IMR-90 (cell line): ENCODE measurements around the gene APPBP2. TPM values are rescaled to one million over a fixed set of nuclear protein-coding genes. Genes with fewer than 3 reads are reported as not detected.

ENCODE experiments used
- ATAC-seq: fragments of 200-7000 bp; cut with Tn5 transposase; 2 replicates; pipeline ENCODE4 v1.9.1; 2020; ENCODE audit warnings: low read depth, mild to moderate bottlenecking, moderate library complexity
- BruUV-seq: library from RNA; stranded (reverse); fragments of 400-500 nt; replicated peaks from 2 replicates; lab custom pipeline; 2021; lab: Mats Ljungman, UMichigan
- CTCF ChIA-PET: fragments of 300-600 bp; formaldehyde crosslinking; extraction: SDS; loops from one replicate; lab custom pipeline; 2021; ENCODE audit warnings: antibody characterized with exemption; lab: Yijun Ruan, JAX
- POLR2A ChIA-PET: fragments of 300-600 bp; sonication (Branson Sonifier 250); formaldehyde crosslinking; loops from one replicate; lab custom pipeline; 2022; ENCODE audit warnings: antibody characterized with exemption; ENCODE audit not compliant: unreplicated experiment; lab: Charles Lee
- DNase-seq: peaks from one replicate; pipeline ENCODE4 v3.0.0; 2013
- H2AFZ ChIP-seq: replicated peaks from 2 replicates; pipeline ENCODE3; 2013; ENCODE audit warnings: low read length, mild to moderate bottlenecking; ENCODE audit not compliant: poor library complexity
- H2AK5ac ChIP-seq: 2 replicates; pipeline ENCODE4 v1.6.1; 2013; ENCODE audit warnings: low read depth, low read length, inconsistent platforms
- H2AK9ac ChIP-seq: replicated peaks from 2 replicates; pipeline ENCODE3; 2013; ENCODE audit warnings: mild to moderate bottlenecking, low read depth, low read length, moderate library complexity; ENCODE audit not compliant: poor library complexity
- H2BK120ac ChIP-seq: 2 replicates; pipeline ENCODE4 v1.6.1; 2013; ENCODE audit warnings: low read depth, low read length, inconsistent platforms
- H2BK15ac ChIP-seq: 3 replicates; pipeline ENCODE4 v1.6.1; 2013; ENCODE audit warnings: low read depth, low read length, inconsistent platforms
- H2BK20ac ChIP-seq: 2 replicates; pipeline ENCODE4 v1.6.1; 2013; ENCODE audit warnings: low read depth, mild to moderate bottlenecking, inconsistent platforms, low read length, moderate library complexity
- H2BK5ac ChIP-seq: 2 replicates; pipeline ENCODE4 v1.6.1; 2013; ENCODE audit warnings: mild to moderate bottlenecking, low read depth, low read length, inconsistent platforms; ENCODE audit not compliant: poor library complexity, severe bottlenecking
- H3K14ac ChIP-seq: replicated peaks from 2 replicates; pipeline ENCODE4 v1.6.1; 2013; ENCODE audit warnings: low read depth, low read length, inconsistent platforms
- H3K18ac ChIP-seq: 2 replicates; pipeline ENCODE4 v1.6.1; 2013; ENCODE audit warnings: low read depth, low read length, control low read depth
- H3K23ac ChIP-seq: 2 replicates; pipeline ENCODE4 v1.6.1; 2013; ENCODE audit warnings: low read depth, low read length, inconsistent platforms
- H3K27ac ChIP-seq: 2 replicates; pipeline ENCODE4 v1.5.1; 2013; ENCODE audit warnings: mild to moderate bottlenecking, control low read depth, low read length; ENCODE audit not compliant: insufficient read depth
- H3K27me3 ChIP-seq: 2 replicates; pipeline ENCODE4 v1.6.1; 2013; ENCODE audit warnings: low read length; ENCODE audit not compliant: control insufficient read depth, insufficient read depth
- H3K36me3 ChIP-seq: 2 replicates; pipeline ENCODE4 v1.6.1; 2013; ENCODE audit warnings: low read length, mixed read lengths; ENCODE audit not compliant: control insufficient read depth, insufficient read depth
- H3K4ac ChIP-seq: 2 replicates; pipeline ENCODE4 v1.6.1; 2013; ENCODE audit warnings: low read depth, low read length, inconsistent platforms
- H3K4me1 ChIP-seq: 2 replicates; pipeline ENCODE4 v1.6.1; 2013; ENCODE audit warnings: low read length, mixed read lengths; ENCODE audit not compliant: control insufficient read depth, insufficient read depth
- H3K4me2 ChIP-seq: 2 replicates; pipeline ENCODE4 v1.6.1; 2013; ENCODE audit warnings: low read depth, mild to moderate bottlenecking, control low read depth, low read length, moderate library complexity
- H3K4me3 ChIP-seq: 2 replicates; pipeline ENCODE4 v1.5.1; 2013; ENCODE audit warnings: low read depth, mild to moderate bottlenecking, control low read depth, low read length, moderate library complexity; ENCODE audit not compliant: insufficient read depth
- H3K56ac ChIP-seq: 2 replicates; pipeline ENCODE4 v1.6.1; 2013; ENCODE audit warnings: low read length, inconsistent platforms; ENCODE audit not compliant: insufficient read depth; ENCODE audit errors: extremely low read depth
- H3K79me1 ChIP-seq, 2 experiments: 2 replicates each; pipeline ENCODE4 v1.6.1; 2013; ENCODE audit warnings: low read length in 2 of 2, inconsistent platforms in 1 of 2, low read depth in 1 of 2
- H3K9ac ChIP-seq: 2 replicates; pipeline ENCODE4 v1.6.1; 2013; ENCODE audit warnings: low read depth, low read length, control low read depth
- H3K9me1 ChIP-seq: 2 replicates; pipeline ENCODE4 v1.6.1; 2013; ENCODE audit warnings: low read length, inconsistent platforms; ENCODE audit not compliant: insufficient read depth
- H3K9me3 ChIP-seq: 2 replicates; pipeline ENCODE4 v1.6.1; 2013; ENCODE audit warnings: low read length; ENCODE audit not compliant: control insufficient read depth, insufficient read depth
- H4K20me1 ChIP-seq: 2 replicates; pipeline ENCODE4 v1.6.1; 2013; ENCODE audit warnings: low read length, inconsistent platforms; ENCODE audit not compliant: insufficient read depth
- H4K5ac ChIP-seq: 2 replicates; pipeline ENCODE4 v1.6.1; 2013; ENCODE audit warnings: mild to moderate bottlenecking, low read depth, low read length, control low read depth
- H4K8ac ChIP-seq, 2 experiments: 2 replicates each; pipeline ENCODE4 v1.6.1; 2013; ENCODE audit warnings: low read depth in 2 of 2, low read length in 2 of 2, control low read depth in 1 of 2, inconsistent platforms in 1 of 2
- H4K91ac ChIP-seq: 2 replicates; pipeline ENCODE4 v1.6.1; 2013; ENCODE audit warnings: low read depth, low read length, inconsistent platforms; ENCODE audit not compliant: insufficient read depth
- MAFK ChIP-seq: IDR thresholded peaks from 2 replicates; pipeline ENCODE4 v1.6.1; 2012; ENCODE audit warnings: low read depth, low read length, improper control_type of control experiment
- USF2 ChIP-seq: fragments of 150-350 bp; IDR thresholded peaks from 2 replicates; pipeline ENCODE4 v1.6.1; 2017; ENCODE audit warnings: mild to moderate bottlenecking, antibody characterized with exemption, low read length, low read depth
- WGBS, 2 experiments: methylation state at CpG; one replicate each; pipeline versions ENCODE4 v1.1.5 to v1.1.7; 2013; ENCODE audit warnings: missing lambda C conversion rate in 2 of 2; ENCODE audit not compliant: insufficient read length in 1 of 2; ENCODE audit errors: extremely low coverage in 2 of 2; 5-methylcytosine and 5-hydroxymethylcytosine counted together
- dilution Hi-C: fragments of 300-500 bp; cut with HindIII; formaldehyde crosslinking; loops from one replicate; pipeline ENCODE4 v1.14.3; 2018; ENCODE audit warnings: low sequenced_read_pairs; ENCODE audit not compliant: unreplicated experiment
- in situ Hi-C: fragments of 300-500 bp; cut with MboI; formaldehyde crosslinking; loops from 3 replicates; pipeline ENCODE4 v1.14.3; 2019; ENCODE audit warnings: low sequenced_read_pairs, inconsistent platforms, mixed read lengths
- intact Hi-C: fragments of 100-400 bp; cut with micrococcal nuclease; formaldehyde crosslinking; loops from 2 replicates; pipeline ENCODE4 v1.10.0; 2022
- polyA plus RNA-seq, 3 experiments: library from polyadenylated mRNA; depleted of rRNA; stranded (reverse); fragments of >200 nt; gene quantifications; 2 replicates each; pipeline ENCODE4 v1.2.3, GENCODE V29; 2012; ENCODE audit warnings: low replicate concordance in 1 of 3
- total RNA-seq: library from RNA; depleted of rRNA; stranded (reverse); fragments of >200 nt; gene quantifications from 2 replicates; pipeline ENCODE4 v1.2.3, GENCODE V29; 2012

APPBP2 gene
- total and polyA plus RNA-seq, 2 of the 4 experiments (the other 2 are of a cell fraction): 12.3 to 93.9 TPM

DNA sequence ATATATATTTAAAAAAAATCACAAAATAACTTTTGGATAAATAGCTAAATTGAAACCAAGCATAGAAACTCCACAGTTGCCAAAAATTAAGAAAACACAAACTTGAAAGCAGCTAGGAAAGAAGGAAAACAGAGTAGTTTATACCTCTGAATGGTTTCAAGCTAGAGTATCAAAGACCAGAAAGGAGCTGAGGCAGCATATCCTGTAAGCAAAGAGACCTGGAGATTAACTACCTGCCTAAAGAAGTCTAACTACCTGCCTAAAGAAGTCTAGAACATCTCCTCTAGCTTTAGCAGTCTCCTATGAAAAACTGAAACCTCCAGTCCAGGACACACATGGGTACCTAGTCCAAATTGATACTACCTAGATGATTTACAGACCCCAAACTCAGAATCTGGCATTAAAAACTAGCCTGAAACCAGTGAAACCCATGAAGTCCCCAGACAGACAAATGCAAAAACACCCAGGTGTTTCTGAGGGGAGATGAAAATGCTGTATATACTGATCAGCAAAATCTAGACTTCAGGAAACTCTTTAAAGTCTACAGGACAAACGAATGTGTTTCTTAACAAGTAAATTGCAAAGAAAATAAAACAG is 17.6 kb downstream of the APPBP2 start:
- no peak overlapping the region for H3K27ac ChIP-seq
- no peak overlapping the region for H2AFZ ChIP-seq
- no TSS peak for BruUV-seq
- peaks cover 14% of the 10 kb centered on the region for H3K9me1 ChIP-seq
- no peak overlapping the region for H3K14ac ChIP-seq
- peaks cover 6% of the 10 kb centered on the region for H3K4me1 ChIP-seq
- H3K9me3 ChIP-seq: no peaks in the 10 kb centered on the region
- peaks cover 8% of the 10 kb centered on the region for H3K36me3 ChIP-seq
- H2BK15ac ChIP-seq: no peak overlapping the region
- H4K8ac ChIP-seq: no peak overlapping the region
- no peak overlapping the region for H2BK5ac ChIP-seq
- H2BK20ac ChIP-seq: no peak overlapping the region
- H3K4me2 ChIP-seq: no peak overlapping the region
- H3K4ac ChIP-seq: no peak overlapping the region
- H4K91ac ChIP-seq: no peak overlapping the region
- dilution Hi-C loops (no loop called here), intact Hi-C loops (no loop called here), in situ Hi-C loops (no loop called here)
- no peak overlapping the region for H3K18ac ChIP-seq
- H3K27me3 ChIP-seq: no peaks in the 10 kb centered on the region
- ATAC-seq (no peak), DNase-seq (no peak)
- ChIA-PET POLR2A (interaction anchor here (0.7 kb wide), 1 partner anchor 568 kb away, joined by 8 read pairs; no protein-coding TSS in a partner anchor), CTCF (no interaction called here)
- no peak overlapping the region for H3K9ac ChIP-seq
- TF ChIP-seq USF2 (no peak), MAFK (0 out of 2 replicates have a peak, but pooled peaks have one; percentile 17)
- WGBS, 2 experiments: no CpG with 5 or more reads among the region's 1 CpG
- no peak overlapping the region for H2BK120ac ChIP-seq
- H4K20me1 ChIP-seq: peaks cover 65% of the 10 kb centered on the region
- H3K4me3 ChIP-seq: no peak overlapping the region
- no peak overlapping the region for H2AK5ac ChIP-seq
- H3K23ac ChIP-seq: no peak overlapping the region
- H2AK9ac ChIP-seq: no peak overlapping the region
- H3K56ac ChIP-seq: no peak overlapping the region
- no peak overlapping the region for H4K5ac ChIP-seq
- H3K79me1 ChIP-seq: peaks cover 21 to 73% of the 10 kb centered on the region in 2 experiments
